Hypothalamus (tissue), 51 donors: ENCODE results near the gene DNASE1L3.

ENCODE experiments used
- DNase-seq, 51 donors: peaks; one replicate each; lab custom pipeline; 2025; lab: John Stamatoyannopoulos, UW

Gene DNASE1L3

GRCh38 chr3:58164199-58164879, 46.4 kb downstream of the DNASE1L3 start:
- DNase-seq, result peak in 25 of 51 donors; percentile 9 to 50 (median 26)

- DNase-seq, result no peak
These were observed 47.5 kb downstream of the DNASE1L3 start for GRCh38 chr3:58163234-58163633.

GRCh38 chr3:58161435-58162398, 49.1 kb downstream of the DNASE1L3 start:
- DNase-seq, result no peak

GRCh38 chr3:58160399-58160798, 50.4 kb downstream of the DNASE1L3 start:
- no peak for DNase-seq

- DNase-seq, result no peak
These were observed 52.2 kb downstream of the DNASE1L3 start for GRCh38 chr3:58158442-58159153.

GRCh38 chr3:58157700-58158099, 53.1 kb downstream of the DNASE1L3 start:
- no peak for DNase-seq

GRCh38 chr3:58155838-58156237, 54.9 kb downstream of the DNASE1L3 start:
- DNase-seq, result no peak

- peak in 14 of 51 donors; percentile 4 to 47 (median 22) for DNase-seq
These were observed 55.9 kb downstream of the DNASE1L3 start for GRCh38 chr3:58154626-58155449.

DNA sequence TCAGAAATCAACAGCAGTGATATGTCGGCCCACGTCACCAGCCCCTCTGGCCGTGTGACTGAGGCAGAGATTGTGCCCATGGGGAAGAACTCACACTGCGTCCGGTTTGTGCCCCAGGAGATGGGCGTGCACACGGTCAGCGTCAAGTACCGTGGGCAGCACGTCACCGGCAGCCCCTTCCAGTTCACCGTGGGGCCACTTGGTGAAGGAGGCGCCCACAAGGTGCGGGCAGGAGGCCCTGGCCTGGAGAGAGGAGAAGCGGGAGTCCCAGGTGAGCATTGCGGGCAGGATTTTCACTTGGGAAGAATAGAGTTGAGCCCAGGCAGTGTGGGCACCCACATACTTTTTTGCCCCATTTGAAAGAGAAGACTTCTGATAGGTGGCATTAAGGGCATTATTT, 57.4 kb downstream of the DNASE1L3 start:
- no peak for DNase-seq

DNA sequence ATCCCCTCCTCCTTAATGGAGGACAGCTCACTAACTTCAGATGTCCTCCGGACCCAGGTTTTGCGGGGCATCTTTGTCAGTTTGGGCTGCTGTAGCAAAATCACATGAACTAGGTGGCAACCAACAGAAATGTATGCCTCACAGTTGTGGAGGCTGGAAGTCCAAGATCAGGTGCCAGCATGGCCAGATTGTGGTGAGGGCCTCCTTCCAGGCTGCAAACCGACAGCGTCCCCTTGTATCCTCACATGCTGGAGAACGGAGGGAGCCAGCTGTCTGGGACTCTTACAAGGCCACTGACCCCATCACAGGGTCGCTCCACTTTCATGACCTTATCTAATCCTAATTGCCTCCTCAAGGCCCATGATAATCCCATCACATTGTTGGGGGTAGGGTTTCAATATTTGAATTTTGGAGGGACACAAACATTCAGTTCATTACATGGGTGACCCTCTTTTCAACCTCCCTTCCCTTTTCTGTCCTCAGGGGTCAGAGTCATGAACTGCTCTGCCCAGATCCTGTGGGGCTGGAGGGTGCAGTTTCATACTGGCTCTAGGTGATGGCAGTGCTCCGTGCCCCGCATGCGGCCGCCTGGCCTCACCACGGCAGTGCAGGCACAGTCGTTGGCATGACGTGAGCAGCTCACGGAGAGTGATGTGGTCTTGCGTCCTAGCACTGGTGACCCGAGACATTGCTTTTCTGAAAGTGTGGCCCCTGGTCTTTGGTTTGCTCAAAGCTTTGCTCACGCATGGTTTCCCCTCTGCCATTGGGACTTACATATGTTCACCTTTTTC, 58.4 kb downstream of the DNASE1L3 start:
- DNase-seq, result no peak

GRCh38 chr3:58151637-58152036, 59.1 kb downstream of the DNASE1L3 start:
- DNase-seq, result peak in 34 of 51 donors; percentile 2 to 86 (median 48)

GRCh38 chr3:58150810-58151199, 60.0 kb downstream of the DNASE1L3 start:
- no peak for DNase-seq

DNA sequence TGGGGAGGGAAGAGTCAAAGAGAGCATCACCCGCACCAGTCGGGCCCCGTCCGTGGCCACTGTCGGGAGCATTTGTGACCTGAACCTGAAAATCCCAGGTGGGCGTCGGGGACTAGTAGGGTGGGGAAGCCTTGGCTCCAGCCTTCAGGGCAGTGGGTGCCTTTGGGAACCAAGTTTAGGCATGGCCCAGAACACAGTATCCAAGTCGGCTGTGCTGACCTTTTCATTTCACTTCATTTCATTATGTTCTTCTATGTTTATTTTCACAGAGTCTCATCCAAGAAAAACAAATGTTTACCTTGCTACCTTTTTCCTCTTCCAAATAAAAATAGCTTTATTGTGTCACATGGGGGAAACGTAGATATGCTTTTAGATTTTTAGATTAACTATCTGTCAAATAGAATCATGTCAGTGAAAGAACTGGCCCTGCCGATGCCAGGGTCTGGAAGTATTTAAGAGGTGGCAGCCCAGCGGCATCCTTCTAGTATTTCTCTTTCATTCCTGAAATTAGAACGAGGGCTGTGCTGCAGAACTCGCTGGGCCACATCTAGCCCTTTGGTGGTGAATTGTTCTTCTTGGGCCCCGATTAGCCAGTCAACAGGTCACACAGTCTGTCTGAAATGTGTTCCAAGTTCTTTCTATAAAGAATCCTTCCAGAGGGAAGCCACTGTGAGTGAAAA, 60.5 kb downstream of the DNASE1L3 start:
- no peak for DNase-seq

DNA sequence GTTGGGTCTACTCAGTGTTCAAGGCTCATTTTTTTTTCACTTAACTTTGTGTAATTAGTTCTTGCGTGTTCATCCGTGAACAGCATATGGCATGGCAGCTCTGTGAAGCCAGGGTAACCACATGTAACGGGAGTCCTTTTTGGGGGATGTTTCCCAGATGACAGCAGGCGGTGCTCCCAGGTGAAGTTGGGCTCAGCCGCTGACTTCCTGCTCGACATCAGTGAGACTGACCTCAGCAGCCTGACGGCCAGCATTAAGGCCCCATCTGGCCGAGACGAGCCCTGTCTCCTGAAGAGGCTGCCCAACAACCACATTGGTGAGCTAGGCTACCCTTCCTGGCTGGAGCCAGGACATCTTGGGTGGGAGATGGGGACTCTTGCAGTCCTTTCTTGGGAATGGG, 62.7 kb downstream of the DNASE1L3 start:
- no peak for DNase-seq

DNA sequence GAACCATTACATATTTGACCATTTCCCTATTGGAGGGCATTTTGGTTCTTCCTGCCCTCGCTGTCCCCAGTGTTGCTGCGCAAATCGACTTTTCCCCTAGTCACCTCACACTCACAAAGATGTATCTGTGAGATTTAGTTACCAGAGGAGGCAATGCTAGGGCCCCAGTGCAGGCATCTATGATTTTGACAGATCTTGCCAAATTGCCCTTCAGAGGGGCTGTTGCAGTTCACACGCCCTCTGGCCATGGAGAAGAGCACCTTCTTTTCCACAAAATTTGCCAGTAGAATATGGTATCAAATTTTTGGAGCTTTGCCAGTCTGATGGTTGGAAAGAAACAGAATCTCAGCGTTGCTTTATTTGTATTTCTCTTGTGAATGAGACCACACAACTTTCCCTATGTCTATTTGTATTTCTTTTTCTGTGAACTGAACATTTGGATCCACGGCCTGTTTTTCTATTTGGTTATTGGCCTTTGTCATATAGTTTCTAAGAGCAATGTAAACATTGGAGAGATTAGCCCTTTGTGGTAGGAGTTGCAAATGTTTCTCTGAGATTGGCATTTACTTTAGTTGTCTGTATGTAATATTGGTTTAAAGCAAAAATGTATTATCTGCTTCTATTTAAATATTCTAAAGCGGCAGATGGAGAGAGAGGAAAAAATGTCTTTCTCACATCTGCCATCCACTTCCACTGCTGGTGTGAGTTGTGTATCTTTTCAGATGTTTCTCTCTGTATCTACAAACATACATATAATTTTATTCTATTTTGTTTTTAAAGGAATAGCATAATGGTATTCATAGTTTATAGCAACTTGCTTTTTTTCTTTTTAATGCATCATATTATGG, 66.1 kb downstream of the DNASE1L3 start:
- no peak for DNase-seq

DNA sequence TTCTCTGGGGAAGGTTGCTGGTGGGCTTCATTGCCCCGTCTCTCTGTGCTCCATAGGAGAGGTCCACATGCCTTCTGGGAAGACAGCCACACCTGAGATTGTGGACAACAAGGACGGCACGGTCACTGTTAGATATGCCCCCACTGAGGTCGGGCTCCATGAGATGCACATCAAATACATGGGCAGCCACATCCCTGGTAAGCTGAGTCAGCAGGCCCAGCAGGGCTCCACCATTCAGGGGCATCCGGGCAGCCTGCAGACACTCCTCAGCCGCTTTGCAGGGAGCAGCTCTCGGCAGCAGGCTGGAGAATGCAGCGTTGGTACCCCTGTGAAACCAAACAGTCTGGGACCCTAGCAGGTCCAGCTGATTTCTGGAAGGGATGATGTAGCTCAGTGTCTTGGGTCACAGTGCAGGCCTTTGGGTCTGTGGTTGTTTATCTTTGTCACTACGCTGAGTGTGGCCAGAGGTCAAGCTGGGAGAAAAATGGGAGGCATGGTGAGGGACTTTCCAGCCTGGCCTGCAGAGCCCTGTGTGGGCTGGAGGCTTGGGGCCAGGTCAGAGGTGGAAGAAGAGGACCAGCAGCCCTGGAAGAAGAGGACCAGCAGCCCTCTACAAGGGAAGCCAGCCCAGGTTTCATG, 67.2 kb downstream of the DNASE1L3 start:
- no peak for DNase-seq
